ENCODE measurements around the gene NCOA7. TPM values are rescaled to one million over a fixed set of nuclear protein-coding genes. Genes with fewer than 3 reads are reported as not detected.

Gene NCOA7
- total and polyA plus RNA-seq, 2 of the 8 experiments (the other 6 are each of a cell fraction or from before 2014, with no cell fraction given) = 2.6 to 10.7 TPM

GRCh38 chr6:125956506-125957390 lies 166.0 kb downstream of the NCOA7 start, which contains the start of gene HINT3:
Gene HINT3, plus strand, starts transcription at chr6:125956770. Its CDS starts 208 bp downstream, at chr6:125956978.
- Histone ChIP-seq H3K9me3 (ENCODE audit: insufficient read depth in 2 of 2, low read depth in 1 of 2, low read length in 1 of 2) (no peaks in the 10 kb centered on the region), H3K4me1 (replicated peaks in 1 of 4; ENCODE audit: control insufficient read depth in 3 of 4, insufficient read depth in 4 of 4, low read length in 3 of 4) (peaks cover 0 to 9% (median 5%) of the 10 kb centered on the region in 4 experiments; a peak in 4 of 7 replicates), H2AFZ (ENCODE audit: low read length) (peak within 1 kb of the TSS; percentile 43), H3K14ac (ENCODE audit: insufficient read length) (no peak within 1 kb of the TSS), H2AK5ac (ENCODE audit: low read depth, low read length) (no peak within 1 kb of the TSS), H3K9ac (replicated peaks in 1 of 4; ENCODE audit: extremely low read depth in 1 of 4, low read depth in 3 of 4, low read length in 3 of 4) (peak within 1 kb of the TSS; percentile 14 to 87 (median 75); a peak in 6 of 7 replicates), H4K20me1 (replicated peaks in 1 of 2; ENCODE audit: control insufficient read depth in 1 of 2, insufficient read depth in 2 of 2, low read length in 2 of 2) (no peaks in the 10 kb centered on the region), H3K18ac (ENCODE audit: extremely low read depth, low read length) (peak within 1 kb of the TSS; percentile 81; the same call in 1 of the 2 replicates), H3K79me1 (ENCODE audit: low read depth, low read length) (no peaks in the 10 kb centered on the region), H3K4me3 (ENCODE audit: extremely low read depth in 1 of 4, insufficient read depth in 2 of 4, low read depth in 3 of 4, low read length in 4 of 4) (peak within 1 kb of the TSS; percentile 47 to 94 (median 90)), H2BK20ac (ENCODE audit: low read length) (no peak within 1 kb of the TSS), H3K56ac (replicated peaks; ENCODE audit: insufficient read length, low read depth, low read length) (peak within 1 kb of the TSS; percentile 78), H2BK15ac (ENCODE audit: low read length) (0 out of 2 replicates have a peak within 1 kb of the TSS, but pooled peaks have one; percentile 61), H2BK120ac (replicated peaks; ENCODE audit: low read depth, low read length) (no peak within 1 kb of the TSS), H3K4me2 (ENCODE audit: insufficient read depth in 1 of 2, low read depth in 2 of 2, low read length in 2 of 2) (peak within 1 kb of the TSS; percentile 42 to 74), H4K5ac (ENCODE audit: insufficient read length, low read depth, low read length) (peak within 1 kb of the TSS; percentile 92), H3K27me3 (replicated peaks in 1 of 4; ENCODE audit: control insufficient read depth in 3 of 4, extremely low read depth in 1 of 4, insufficient read depth in 3 of 4, low read length in 3 of 4) (no peaks in the 10 kb centered on the region), H4K8ac (ENCODE audit: extremely low read depth, insufficient read depth, low read length) (peak within 1 kb of the TSS; percentile 92), H3K27ac (ENCODE audit: low read depth, low read length) (peak within 1 kb of the TSS; percentile 12; the same call in 1 of the 2 replicates), H2BK12ac (ENCODE audit: low read depth, low read length) (no peak within 1 kb of the TSS), H3K4ac (replicated peaks; ENCODE audit: insufficient read length, low read depth, low read length) (no peak within 1 kb of the TSS), H3K23ac (ENCODE audit: insufficient read length) (no peak within 1 kb of the TSS), H3K36me3 (ENCODE audit: control insufficient read depth in 2 of 4, insufficient read depth in 4 of 4, low read length in 3 of 4) (no peaks in the 10 kb centered on the region), H2BK5ac (ENCODE audit: low read depth, low read length) (peak within 1 kb of the TSS; percentile 92), H3K23me2 (ENCODE audit: low read depth, low read length) (no peaks in the 10 kb centered on the region; the same call in 1 of the 2 replicates), H3K79me2 (ENCODE audit: control insufficient read depth in 1 of 2, insufficient read depth in 2 of 2, low read length in 2 of 2) (peaks cover 0 to 11% of the 10 kb centered on the region in 2 experiments; a peak in 1 of 4 replicates), H4K91ac (replicated peaks; ENCODE audit: insufficient read length, low read length) (peak within 1 kb of the TSS; percentile 46)
- POLR2A ChIA-PET (ENCODE audit: partially characterized antibody) = interaction anchor here (0.6 to 1.4 kb wide), 8 partner anchors 11 to 176 kb away, joined by 3 to 6 read pairs (median 3); partner anchors contain the start of genes NCOA7 and TRMT11
- DNase-seq (ENCODE audit: low read depth in 1 of 2, low spot score in 2 of 2) (peak; percentile 92 to 99), FAIRE-seq (peak; percentile 68)
- CTCF ChIA-PET (ENCODE audit: partially characterized antibody) = interaction anchor here (0.5 to 7.3 kb wide), 55 partner anchors 8 to 1045 kb away, joined by 3 to 77 read pairs (median 4); partner anchors contain the start of genes NCOA7 and TRMT11
- WGBS, 2 experiments (ENCODE audit: extremely low coverage in 1 of 2, insufficient coverage in 1 of 2, insufficient read length in 1 of 2, insufficient replicate concordance in 2 of 2, low coverage in 1 of 2, low lambda C conversion rate in 2 of 2, missing lambda C conversion rate in 1 of 2) = 2% methylated on average over 80 of the region's 82 CpGs; no CpG with 5 or more reads in 1 of the 2 experiments
- TF ChIP-seq CBX5 (IDR thresholded peaks at IDR 0.05; ENCODE audit: low read depth, low read length) (no peak), ASH2L (IDR thresholded peaks at IDR 0.05; ENCODE audit: low read length) (peak; percentile 99), MAFK (IDR thresholded peaks at IDR 0.05; ENCODE audit: low read depth, low read length) (no peak), NANOG (IDR thresholded peaks at IDR 0.05; ENCODE audit: insufficient read depth, low read depth, low read length, poor library complexity, severe bottlenecking) (no peak), KDM5A (IDR thresholded peaks at IDR 0.05; ENCODE audit: low read length) (peak; percentile 74), RFX5 (IDR thresholded peaks at IDR 0.05; ENCODE audit: borderline replicate concordance, low read depth, low read length) (no peak), SRF (IDR thresholded peaks at IDR 0.05; ENCODE audit: low read depth, low read length) (peak; percentile 86), EP300 (IDR thresholded peaks at IDR 0.05; ENCODE audit: borderline replicate concordance in 1 of 2, low read depth in 2 of 2, low read length in 2 of 2) (peak in 1 of 2 experiments; percentile 79; a peak in 1 of 3 replicates), BRCA1 (IDR thresholded peaks at IDR 0.05; ENCODE audit: low read depth, low read length) (no peak; the same call in 1 of the 2 replicates), GTF2F1 (IDR thresholded peaks at IDR 0.05; ENCODE audit: borderline replicate concordance, low read depth, low read length) (no peak), NRF1 (IDR thresholded peaks at IDR 0.05; ENCODE audit: low read depth, low read length) (no peak)
